ENCODE results near the gene IL17RC. TPM values are rescaled to one million over a fixed set of nuclear protein-coding genes. Genes with fewer than 3 reads are reported as not detected.
A peak's percentile ranks its signal among the peaks of the same experiment; 100 is the strongest.

IL17RC gene
- polyA plus RNA-seq, 1 experiment, result 17.3 TPM

DNA sequence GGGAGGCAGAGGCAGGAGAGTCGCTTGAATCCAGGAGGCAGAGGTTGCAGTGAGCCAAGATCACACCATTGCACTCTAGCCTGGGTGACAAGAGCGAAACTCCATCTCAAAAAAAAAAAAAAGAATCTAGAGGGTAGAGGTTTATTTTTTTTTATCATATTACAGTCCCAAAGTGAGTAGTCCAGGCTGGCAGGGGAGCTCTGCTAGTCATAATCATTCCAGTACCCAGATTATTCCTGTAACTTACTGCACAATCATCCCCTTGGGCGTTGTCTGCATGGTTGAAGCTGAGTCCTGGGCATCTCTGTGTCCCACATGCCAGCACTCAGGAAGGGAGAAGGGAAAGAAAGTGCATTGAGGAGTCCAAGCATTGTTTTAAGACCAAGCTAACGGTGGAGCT is 25.3 kb downstream of the IL17RC start:
- Histone ChIP-seq H3K27ac (ENCODE audit: low read depth, low read length) (no peak overlapping the region), H3K4me3 (ENCODE audit: low read depth, low read length) (no peak overlapping the region), H3K9me3 (ENCODE audit: control insufficient read depth, insufficient read depth, low read length) (no peaks in the 10 kb centered on the region; the same call in 1 of the 2 replicates), H3K27me3 (ENCODE audit: control insufficient read depth, insufficient read depth, low read length) (no peaks in the 10 kb centered on the region)
- DNase-seq (ENCODE audit: low read depth, low spot score), result no peak
- TF ChIP-seq, protein P1, sequence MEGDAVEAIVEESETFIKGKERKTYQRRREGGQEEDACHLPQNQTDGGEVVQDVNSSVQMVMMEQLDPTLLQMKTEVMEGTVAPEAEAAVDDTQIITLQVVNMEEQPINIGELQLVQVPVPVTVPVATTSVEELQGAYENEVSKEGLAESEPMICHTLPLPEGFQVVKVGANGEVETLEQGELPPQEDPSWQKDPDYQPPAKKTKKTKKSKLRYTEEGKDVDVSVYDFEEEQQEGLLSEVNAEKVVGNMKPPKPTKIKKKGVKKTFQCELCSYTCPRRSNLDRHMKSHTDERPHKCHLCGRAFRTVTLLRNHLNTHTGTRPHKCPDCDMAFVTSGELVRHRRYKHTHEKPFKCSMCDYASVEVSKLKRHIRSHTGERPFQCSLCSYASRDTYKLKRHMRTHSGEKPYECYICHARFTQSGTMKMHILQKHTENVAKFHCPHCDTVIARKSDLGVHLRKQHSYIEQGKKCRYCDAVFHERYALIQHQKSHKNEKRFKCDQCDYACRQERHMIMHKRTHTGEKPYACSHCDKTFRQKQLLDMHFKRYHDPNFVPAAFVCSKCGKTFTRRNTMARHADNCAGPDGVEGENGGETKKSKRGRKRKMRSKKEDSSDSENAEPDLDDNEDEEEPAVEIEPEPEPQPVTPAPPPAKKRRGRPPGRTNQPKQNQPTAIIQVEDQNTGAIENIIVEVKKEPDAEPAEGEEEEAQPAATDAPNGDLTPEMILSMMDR (IDR thresholded peaks at IDR 0.05; ENCODE audit: low read depth, low read length), result no peak
- CTCF ChIA-PET, result interaction anchor here (0.7 kb wide), 1 partner anchor 230 kb away, joined by 6 read pairs; no protein-coding TSS in a partner anchor
- POLR2A ChIA-PET, result interaction anchor here (0.7 to 1.4 kb wide), 4 partner anchors 9 to 362 kb away, joined by 4 to 8 read pairs (median 6); partner anchors contain the start of gene CRELD1

DNA sequence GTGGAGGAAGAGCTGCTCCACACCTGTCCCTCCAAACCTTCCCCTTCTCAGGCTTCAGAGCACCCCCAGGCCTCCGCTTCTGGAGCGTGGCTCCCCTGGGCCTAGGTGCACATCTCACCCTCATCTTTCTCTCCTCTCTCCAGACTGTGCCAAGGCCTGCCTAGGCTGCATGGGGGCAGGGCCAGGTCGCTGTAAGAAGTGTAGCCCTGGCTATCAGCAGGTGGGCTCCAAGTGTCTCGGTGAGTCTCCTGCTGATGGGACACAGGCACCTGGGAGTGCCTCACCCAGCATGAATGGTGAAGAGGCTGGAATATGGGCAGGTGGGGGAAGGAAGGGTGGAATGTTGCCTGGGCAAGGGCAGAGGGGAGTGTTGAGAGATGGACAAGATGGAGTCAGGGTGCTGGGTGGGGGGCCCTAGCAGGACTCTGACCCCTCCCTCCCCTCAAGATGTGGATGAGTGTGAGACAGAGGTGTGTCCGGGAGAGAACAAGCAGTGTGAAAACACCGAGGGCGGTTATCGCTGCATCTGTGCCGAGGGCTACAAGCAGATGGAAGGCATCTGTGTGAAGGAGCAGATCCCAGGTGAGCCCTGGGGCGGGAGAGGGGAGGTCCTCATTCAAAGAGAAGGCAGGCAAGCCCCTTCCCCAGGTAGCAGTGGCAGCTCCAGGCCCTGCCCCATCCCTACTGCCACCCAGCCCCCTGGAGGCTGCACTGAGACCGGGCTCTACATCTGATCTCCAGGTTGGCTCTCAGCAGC is 26.2 kb downstream of the IL17RC start:
- DNase-seq (ENCODE audit: low read depth, low spot score), result no peak
- no peaks in the 10 kb centered on the region for H3K27me3 ChIP-seq (ENCODE audit: control insufficient read depth, insufficient read depth, low read length)
- ChIA-PET POLR2A (interaction anchor here (1.4 kb wide), 1 partner anchor 10 kb away, joined by 8 read pairs; the partner anchor contains the start of gene CRELD1), CTCF (no interaction called here)
- no peak overlapping the region for H3K4me3 ChIP-seq (ENCODE audit: low read depth, low read length)
- H3K27ac ChIP-seq (ENCODE audit: low read depth, low read length), result peak overlapping the region; percentile 21
- H3K9me3 ChIP-seq (ENCODE audit: control insufficient read depth, insufficient read depth, low read length), result no peaks in the 10 kb centered on the region; the same call in 1 of the 2 replicates
- TF ChIP-seq, protein P1 (IDR thresholded peaks at IDR 0.05; ENCODE audit: low read depth, low read length), result no peak

DNA sequence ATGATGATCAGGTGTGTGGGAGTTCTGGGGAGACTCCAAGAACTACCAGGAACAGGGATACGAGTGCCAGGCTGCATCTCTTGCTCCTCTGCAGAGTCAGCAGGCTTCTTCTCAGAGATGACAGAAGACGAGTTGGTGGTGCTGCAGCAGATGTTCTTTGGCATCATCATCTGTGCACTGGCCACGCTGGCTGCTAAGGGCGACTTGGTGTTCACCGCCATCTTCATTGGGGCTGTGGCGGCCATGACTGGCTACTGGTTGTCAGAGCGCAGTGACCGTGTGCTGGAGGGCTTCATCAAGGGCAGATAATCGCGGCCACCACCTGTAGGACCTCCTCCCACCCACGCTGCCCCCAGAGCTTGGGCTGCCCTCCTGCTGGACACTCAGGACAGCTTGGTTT is 27.4 kb downstream of the IL17RC start:
- POLR2A ChIA-PET, result no interaction called here
- CTCF ChIA-PET, result interaction anchor here (1.0 to 1.1 kb wide), 2 partner anchors 12 to 72 kb away, joined by 4 to 5 read pairs; no protein-coding TSS in a partner anchor
- TF ChIP-seq, protein P1 (IDR thresholded peaks at IDR 0.05; ENCODE audit: low read depth, low read length), result no peak
- Histone ChIP-seq H3K27me3 (ENCODE audit: control insufficient read depth, insufficient read depth, low read length) (no peaks in the 10 kb centered on the region), H3K4me3 (ENCODE audit: low read depth, low read length) (no peak overlapping the region), H3K9me3 (ENCODE audit: control insufficient read depth, insufficient read depth, low read length) (no peaks in the 10 kb centered on the region; the same call in 1 of the 2 replicates), H3K27ac (ENCODE audit: low read depth, low read length) (no peak overlapping the region)
- no peak for DNase-seq (ENCODE audit: low read depth, low spot score)

DNA sequence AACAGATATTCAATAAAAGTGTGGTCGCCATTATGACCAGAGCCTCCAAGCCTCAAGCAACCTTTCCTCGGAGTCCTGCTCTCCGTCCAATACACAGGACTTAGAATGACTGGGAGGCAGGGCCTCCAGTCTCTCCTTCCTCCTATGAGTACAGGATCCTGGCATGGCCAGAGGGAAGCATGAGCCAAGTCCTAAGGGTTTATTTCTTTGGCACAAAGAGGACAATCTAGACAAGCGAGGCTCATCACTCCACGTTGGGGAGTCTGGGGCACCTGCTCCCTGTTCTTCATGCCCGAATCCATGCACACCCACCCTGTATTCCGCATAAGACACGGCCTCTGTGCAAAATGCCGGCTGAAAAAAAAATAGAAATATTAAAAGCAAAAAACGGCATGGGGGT is 28.5 kb downstream of the IL17RC start:
- POLR2A ChIA-PET, result interaction anchor here (1.6 kb wide), 1 partner anchor 12 kb away, joined by 22 read pairs; the partner anchor contains the start of gene CRELD1
- Histone ChIP-seq H3K27ac (ENCODE audit: low read depth, low read length) (no peak overlapping the region), H3K4me3 (ENCODE audit: low read depth, low read length) (no peak overlapping the region), H3K9me3 (ENCODE audit: control insufficient read depth, insufficient read depth, low read length) (no peaks in the 10 kb centered on the region; the same call in 1 of the 2 replicates), H3K27me3 (ENCODE audit: control insufficient read depth, insufficient read depth, low read length) (no peaks in the 10 kb centered on the region)
- no peak for DNase-seq (ENCODE audit: low read depth, low spot score)
- TF ChIP-seq, protein P1 (IDR thresholded peaks at IDR 0.05; ENCODE audit: low read depth, low read length), result no peak
- CTCF ChIA-PET, result interaction anchor here (1.0 to 2.9 kb wide), 6 partner anchors 10 to 231 kb away, joined by 3 to 43 read pairs (median 14); partner anchors contain the start of gene CRELD1

Measured in AG04450 (cell line).